GM18861 (cell line): ENCODE results near the gene GNG10.
"Not testable (repeated sequence)": the region's sequence is repeated elsewhere in the genome, so short reads cannot be mapped to it uniquely, and the experiment has no call there.

ENCODE experiments used
- ATAC-seq: cut with Tn5 transposase; IDR thresholded peaks from one replicate; pipeline ENCODE4 v1.9.1; 2021; ENCODE audit not compliant: unreplicated experiment

GNG10 gene

DNA sequence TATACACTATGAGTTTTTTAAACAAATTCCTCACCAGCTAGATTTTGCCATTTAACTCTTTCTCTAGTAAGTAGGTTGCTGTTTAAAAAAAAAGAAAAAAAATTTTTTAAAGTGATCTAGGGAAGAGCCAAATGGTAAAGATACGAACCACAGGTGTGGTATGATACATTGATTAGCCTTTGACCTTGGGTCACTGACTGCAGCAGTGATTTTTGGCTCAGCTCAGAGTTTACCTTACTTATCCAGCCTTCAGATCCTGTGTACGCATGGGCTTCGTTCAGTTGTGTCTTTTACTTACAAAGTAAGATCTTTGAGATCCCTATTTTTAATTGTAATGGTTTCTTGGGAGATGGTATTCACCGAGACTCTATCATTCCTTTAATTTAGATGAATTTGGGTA is 12.4 kb upstream of the GNG10 start:
- no peak for ATAC-seq

DNA sequence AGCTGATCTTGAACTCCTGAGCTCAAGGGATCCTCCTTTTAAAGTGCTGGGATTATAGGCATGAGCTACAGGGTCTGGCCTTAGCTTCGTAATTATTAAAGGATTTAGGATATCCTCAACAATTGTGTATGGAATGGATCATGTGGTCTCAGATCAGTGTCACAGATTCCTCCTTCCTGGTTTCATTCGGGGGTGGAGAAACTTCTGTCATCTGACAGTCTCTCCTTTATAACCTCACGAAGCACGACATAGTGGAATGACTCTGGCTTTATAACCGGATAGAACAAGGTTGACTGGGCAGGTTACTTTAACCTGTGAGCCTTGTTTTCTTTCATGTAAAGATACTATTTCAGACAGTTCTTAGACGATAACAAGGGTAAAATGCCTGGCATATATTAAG is 4.4 kb upstream of the GNG10 start:
- ATAC-seq: no peak

DNA sequence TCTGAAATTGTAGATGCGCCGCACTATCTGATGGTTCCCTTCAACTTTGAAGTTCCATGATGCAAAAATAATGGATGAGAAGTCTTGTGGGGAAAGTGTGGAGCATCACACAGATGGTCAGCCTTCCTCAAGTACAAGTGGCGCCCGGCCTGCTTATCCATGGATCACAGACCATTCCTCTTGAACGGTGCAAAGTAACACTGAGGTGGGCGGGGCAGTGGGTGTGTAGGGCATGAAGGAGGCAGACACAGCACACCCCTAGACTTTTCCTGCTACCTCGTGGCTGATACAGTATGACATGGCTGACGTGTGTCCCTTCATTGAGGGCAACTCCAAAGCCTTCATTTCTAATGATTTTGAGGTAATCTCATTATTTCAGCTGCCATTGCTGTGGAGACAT is 2.5 kb upstream of the GNG10 start:
- ATAC-seq: no peak

DNA sequence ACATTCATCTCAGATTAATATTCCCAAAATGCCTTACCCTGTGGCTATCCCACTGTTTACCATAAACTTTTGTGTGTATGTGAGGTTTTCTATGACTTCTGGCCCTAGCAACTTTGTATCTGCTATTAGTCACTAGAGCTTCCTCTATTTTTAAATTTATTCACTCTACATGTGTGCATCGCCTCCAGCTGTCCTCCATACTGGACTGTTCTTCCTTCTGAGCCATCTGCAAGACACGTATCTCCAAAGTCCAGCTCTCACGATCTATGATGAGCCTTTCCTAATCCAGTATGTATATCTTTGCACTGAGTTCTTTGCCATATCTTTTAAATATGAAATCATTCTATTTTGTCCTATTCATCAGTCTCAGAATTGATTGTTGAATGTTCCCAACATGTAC is 1.7 kb upstream of the GNG10 start:
- no peak for ATAC-seq

DNA sequence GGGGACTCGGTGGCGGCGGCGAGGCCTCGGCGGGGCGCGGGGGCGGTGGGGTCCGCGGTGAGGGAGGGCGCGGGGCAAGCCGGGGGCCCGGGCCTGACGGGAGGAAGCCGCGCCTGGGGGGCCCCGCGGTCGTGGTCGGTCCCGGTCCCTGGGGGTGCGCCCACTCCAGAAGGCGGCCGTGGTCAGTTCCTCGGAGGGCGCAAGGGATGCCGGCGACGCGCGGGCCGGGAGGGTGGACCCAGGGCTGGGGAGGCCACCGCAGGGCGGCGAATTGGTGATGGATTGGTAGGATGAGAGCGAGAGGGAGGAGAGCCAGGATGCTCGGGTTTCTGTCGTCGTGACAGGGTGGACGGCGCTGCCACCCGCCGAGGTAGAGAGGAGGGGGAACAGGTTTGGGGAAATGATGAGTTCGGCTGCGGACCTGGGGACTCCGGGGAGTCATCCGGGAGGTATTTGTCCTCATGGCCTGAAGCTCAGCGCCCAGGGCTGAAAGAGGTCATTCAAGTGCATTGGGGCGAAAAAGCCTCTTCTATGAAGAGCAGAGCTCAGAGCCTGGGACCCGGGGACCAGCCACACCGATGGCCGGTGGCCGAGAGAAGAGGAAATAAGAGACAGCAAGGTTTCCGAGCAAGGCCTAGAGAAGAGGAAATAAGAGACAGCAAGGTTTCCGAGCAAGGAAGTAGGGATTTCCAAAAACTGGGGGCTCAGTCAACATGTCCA is 557 bp downstream of the GNG10 start:
- peak; percentile 25 for ATAC-seq

DNA sequence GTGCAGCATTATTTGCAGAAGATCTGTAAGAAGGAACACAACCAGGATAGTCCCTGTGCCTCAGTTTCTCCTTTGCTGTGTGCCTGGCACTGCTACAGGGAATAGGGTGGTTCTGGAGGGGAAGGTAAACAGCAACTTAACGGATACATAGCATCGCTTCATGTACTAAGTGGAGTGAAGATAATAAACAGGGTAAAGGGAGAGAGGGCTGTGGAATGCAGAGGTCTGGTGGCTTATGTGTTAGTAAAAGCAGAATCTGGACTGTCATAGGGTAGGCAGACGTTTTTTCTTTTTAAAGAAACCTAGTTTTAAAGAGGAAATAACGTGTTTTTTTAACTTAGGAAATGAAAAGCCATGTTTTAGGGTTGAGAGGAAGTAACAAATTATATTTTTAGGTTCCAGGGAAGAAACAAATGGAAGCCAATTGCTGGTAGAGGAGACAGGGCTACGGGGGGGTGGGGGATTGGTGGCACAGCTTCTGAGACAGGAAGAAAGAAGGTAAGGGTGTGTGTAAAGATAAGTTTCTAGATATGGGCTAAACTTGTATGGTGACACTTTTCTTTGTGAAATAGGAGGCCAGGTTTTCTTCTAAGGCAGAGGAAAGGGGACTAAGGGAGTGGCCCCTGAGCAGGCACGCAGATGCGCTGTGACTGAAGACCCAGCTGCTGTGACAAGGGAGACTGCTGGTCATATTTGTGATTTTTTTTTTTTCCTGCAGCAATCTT is 1.3 kb downstream of the GNG10 start:
- no peak for ATAC-seq

DNA sequence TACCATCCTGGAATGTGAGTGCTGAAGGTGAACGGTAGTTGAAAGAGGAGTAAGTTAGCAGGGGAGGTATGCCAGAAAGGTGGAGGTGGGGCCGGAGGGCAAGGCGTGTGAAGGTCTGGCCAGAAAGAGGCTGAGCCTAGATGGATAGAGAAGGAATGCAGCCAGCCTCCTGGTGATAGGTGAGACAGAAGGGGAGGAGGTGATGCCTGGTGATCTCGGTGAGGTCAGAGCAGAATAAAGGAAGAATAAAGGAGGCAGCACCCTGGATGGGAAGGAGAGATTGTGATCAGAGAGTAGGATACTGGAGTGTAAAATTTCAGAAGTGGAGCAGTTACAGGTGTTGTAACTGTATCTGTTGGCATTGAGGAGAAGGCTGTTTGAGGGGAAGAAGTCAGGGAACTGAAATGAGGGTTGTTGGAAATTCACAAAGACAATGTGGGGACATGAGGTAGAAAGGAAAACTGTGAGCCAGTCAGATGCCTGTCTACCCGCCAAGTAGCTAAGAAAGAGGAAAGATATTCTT is 2.0 kb downstream of the GNG10 start:
- ATAC-seq: no peak

DNA sequence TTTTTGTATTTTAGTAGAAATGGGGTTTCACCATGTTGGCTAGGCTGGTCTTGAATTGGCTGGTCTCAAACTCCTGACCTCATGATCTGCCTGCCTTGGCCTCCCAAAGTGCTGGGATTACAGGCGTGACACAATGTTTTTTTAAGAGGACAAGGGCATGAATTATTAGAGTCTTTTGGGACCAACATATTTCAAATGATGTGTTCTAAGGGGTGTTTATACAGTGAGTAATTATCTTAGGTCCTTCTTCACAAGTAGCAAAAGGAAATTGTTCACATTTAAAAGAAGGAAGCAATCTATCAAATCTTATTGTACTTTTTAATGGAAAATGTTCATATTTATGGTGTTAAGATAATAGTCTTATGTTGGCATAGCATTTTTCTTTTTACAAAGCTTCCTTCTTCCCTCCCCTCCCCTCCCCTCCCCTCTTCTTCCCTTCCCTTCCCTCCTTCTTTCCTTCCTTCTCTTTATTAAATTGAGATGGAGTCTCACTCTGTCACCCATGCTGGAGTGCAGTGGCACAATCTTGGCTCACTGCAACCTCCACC is 6.7 kb downstream of the GNG10 start:
- no peak for ATAC-seq

DNA sequence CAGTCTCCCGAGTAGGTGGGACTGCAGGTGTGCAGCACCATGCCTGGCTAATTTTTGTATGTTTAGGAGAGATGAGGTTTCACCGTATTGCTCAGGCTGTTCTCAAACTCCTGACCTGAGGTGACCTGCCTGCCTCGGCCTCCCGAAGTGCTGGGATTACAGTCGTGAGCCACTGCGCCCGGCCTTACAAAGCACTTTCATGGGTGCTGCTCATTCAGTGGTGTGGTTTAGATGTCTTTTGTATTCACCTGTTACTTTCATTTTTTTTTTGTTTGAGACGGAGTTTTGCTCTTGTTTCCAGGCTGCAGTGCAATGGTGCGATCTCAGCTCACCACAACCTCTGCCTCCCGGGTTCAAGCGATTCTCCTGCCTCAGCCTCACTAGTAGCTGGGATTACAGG is 7.2 kb downstream of the GNG10 start:
- ATAC-seq: not testable (repeated sequence)

DNA sequence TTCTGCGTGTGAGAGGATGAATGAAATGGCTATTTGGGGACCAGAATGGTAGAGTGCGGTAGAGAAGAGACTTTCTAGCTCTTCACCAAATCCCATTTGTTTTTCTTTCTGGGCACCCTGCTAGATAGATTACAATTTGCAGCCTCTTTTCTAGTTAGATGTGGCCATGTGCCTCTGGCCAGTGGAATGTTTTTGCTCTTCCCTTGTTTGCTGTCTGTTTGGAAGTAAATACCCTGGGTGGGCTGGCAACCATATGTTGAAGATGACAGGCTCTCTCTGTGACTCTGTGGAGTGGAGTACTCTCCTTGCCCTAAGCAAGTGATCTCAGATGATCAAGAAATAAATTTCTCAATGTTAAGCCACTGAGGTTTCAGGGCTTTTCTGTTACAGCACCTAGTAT is 12.9 kb downstream of the GNG10 start:
- ATAC-seq: no peak

DNA sequence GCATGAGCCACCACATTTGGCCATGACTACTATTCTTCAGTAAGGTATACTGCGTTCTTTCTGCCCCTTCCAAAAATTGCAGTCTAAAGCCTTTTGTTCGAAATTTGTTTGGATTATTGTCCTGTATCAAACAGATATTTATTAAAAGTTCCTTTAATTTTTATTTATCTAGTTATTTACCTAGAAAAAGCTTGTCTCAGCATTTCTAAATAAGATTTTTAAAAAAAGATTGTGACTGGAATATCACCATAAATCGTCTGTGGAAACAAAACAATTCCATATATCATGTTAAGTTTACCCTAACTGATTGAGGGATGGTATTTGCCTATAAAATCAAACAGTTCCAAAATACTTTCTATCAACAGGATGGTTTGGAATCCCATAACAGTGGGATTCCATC is 14.7 kb downstream of the GNG10 start:
- ATAC-seq: no peak

DNA sequence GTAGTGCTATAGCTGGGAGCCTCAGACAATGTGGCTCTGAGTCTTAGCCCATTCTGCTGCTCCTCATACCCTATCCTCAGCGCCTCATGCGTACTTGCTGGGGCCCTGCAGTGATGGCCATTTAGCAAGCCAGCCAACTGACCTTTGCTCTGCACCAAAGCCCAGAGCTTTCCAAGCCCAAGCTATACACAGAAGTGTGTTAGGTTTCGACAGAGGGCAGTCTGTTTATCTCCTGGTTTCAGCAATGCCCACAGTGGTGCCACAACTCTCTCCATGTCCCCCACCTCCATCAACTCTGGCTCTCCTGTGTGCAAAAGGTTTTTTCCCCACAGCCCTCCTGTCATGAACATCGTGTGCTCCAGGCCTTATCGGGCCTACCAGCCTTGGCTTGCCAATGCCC is 16.9 kb downstream of the GNG10 start:
- ATAC-seq: no peak

DNA sequence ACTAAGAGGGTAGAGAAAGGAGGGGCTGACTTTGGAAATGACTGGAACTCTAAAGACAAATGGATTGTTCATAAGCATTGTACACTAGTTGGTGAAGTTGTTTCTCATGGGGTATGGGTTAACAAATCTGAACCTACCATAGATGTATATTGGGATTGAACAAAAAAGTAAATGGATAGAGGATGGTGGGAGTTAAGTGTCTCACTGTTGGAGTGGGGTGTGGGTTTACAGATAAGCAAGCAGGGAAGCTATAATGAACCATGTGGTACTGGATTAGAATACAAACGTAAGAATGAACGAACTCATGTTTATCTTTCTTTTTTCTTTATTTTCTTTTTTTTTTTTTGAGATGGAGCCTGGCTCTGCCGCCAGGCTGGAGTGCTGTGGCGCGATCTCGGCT is 17.8 kb downstream of the GNG10 start:
- ATAC-seq: no peak

DNA sequence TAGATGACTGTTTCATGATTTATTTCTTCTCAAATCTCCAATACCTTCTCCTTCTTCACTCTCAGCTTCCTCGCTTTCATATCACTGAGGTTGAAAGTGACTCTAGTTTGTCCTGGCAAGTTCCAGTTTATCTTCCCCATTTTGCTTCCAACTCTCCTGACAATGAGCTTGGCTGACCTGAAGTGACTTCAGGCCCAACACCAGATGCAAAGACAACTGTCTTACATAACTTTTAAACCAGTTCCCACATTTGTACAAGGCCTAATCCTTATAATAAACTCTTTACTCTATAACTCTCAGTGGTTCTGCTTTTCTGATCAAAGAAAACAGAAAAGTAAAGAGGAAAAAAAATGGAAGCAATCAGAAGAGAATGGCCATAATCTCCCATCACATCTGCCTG is 22.0 kb downstream of the GNG10 start:
- no peak for ATAC-seq

DNA sequence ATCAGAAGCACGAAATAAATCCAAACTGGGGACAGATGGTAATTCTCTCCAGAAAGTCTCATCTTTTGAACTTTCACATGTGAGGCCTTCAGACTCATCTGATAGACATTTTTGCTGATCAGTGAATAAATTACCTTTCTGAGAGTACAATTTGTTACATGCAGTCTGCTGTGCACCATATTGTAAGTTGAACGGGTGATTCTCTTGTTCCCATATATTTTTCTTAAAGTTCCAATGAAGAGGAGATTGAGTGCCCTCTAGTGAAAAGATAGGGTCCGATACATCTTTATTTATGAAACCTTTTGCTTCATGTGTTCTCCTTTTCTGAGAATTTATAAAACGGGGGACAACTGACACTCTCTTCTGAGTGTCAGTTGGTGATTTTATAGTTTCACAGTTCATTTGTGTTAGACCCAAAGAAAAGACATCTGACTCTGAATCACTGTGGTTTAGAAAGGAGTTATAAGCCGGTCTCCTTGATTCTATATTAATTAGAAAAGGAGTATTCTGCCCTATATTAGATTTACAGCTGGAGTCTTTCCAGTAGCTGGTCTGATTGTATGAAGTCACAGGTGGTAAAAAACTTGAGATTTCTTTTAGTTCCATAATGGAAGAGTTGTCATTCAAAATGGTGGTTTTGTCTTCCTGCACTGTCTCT is 30.4 kb downstream of the GNG10 start:
- no peak for ATAC-seq

DNA sequence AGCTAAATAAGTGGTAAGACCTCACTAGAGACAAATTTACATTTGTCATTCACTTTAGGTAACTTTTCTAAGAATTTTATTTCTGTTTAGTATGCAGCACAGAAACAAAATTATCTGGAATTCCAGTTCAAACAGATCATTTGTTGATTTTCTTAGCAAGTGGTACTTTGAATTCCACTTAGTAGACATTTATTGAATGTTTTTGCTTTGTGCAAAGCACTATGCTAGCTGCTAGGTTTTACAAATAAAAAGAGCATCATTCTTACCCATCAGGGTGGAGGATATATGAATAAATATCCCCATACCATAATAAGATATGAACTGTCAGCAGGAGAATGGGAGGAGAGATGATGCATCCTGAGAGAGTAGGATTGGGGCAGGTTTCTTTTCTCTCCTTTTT is 35.4 kb downstream of the GNG10 start:
- no peak for ATAC-seq

DNA sequence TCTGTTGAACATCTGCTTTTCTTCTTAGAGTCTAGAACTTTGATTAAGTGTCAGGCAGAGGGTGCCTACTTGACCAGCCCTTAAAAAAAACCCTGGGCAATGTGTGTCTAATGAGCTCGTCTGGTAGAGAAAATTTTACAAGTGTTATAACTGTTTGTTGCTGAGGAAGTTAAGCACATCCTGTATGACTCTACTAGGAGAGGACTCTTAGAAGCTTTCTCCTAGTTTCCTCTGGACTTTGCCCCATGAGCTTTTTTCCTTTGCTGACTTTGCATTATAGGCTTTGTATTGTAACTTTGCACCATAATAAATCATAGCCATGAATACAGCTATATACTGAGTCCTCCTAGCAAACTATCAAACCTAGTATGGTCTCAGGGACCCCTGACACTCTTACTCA is 39.4 kb downstream of the GNG10 start:
- no peak for ATAC-seq

DNA sequence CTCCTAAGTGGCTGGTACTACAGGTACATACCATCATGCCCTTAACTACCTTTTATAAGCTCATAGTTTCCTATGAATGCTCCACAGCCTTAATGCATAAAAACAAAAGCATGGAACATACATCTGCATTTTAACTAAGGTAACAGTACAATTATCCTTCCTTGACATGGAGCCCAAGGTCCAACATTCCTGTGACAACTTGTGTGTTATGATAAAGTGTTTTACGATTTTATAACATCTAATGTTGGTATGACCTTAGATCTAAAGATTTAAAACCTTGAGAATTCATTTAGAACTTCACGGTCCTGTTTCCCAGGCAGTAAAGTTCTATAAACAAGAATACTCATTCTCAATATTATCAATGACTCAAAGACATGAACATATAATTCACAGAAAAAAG is 43.1 kb downstream of the GNG10 start:
- no peak for ATAC-seq

DNA sequence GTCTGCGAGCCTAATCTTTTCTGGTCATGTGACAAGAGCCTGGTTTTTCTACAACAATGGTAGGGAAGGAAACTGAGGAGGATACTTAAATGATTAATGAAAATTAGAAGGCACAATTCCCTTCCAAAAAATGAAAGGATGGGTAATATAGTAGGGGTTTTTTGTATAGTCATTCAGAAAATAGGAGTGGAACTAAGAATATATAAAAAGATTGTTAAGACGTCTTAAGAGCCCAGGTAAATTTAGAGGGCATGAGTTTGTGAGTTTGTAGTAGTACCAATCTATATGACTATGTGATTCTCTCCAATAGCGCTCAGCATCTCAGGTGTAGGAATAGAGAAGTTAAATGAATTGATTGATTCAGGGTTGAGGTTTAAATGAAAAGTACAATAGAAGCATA is 50.1 kb downstream of the GNG10 start:
- no peak for ATAC-seq

DNA sequence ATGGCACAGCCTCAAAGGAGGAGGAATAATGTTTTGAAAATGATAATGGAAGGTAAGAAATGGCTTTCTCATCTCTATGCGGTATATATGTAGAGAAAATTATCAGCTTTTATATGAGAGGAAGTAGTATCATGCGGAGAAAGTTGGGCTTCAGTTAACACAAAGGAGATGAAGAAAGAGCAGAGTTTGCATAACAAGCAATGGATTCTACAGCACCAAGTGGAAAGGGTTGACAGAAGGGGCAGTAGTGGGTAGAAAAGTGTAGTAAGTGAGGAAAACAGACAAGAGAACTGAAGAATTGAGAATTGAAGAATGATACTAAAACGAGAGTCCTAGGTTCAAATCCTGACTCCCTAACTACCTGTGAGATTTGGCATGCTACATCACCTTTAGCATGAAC is 51.0 kb downstream of the GNG10 start:
- ATAC-seq: no peak

DNA sequence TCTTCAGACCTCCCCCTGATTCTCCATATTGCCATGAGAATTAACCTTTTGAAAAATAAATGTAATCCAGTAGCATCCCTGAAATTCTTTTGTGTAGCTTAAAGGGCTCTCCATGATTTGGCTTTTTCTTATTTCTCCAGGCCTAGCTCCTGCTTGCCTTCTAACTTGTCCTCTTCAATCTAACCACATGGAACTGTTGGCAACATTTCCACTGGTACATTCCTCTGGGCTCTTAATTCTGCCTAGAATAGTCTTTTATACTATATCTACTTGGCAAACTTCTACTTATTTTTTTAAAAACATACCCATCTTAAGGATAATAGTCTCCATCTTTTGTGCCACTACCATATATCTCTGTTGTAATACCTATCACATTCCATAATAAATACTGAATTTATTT is 54.1 kb downstream of the GNG10 start:
- no peak for ATAC-seq

DNA sequence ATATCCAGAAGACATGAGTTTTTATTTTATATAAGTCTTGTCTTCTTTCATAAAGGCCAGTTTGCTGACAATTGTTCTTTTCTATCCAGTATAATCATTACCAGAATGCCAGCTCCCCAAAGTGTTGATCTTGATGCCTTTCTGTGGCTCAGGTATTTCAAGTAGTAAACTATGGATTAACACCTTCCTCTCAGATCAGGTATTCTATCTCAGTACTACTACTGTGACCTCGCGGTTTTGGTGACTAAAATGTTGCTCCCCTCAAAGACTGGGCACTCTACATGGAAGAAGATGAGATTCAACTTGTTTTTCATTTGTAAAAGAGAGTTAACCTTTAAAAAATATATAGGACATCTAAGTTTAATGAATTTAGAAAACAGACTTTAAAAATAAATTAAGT is 58.1 kb downstream of the GNG10 start:
- no peak for ATAC-seq
